ENCODE measurements around the gene ATG13.
A peak's percentile ranks its signal among the peaks of the same experiment; 100 is the strongest.

Gene ATG13

DNA sequence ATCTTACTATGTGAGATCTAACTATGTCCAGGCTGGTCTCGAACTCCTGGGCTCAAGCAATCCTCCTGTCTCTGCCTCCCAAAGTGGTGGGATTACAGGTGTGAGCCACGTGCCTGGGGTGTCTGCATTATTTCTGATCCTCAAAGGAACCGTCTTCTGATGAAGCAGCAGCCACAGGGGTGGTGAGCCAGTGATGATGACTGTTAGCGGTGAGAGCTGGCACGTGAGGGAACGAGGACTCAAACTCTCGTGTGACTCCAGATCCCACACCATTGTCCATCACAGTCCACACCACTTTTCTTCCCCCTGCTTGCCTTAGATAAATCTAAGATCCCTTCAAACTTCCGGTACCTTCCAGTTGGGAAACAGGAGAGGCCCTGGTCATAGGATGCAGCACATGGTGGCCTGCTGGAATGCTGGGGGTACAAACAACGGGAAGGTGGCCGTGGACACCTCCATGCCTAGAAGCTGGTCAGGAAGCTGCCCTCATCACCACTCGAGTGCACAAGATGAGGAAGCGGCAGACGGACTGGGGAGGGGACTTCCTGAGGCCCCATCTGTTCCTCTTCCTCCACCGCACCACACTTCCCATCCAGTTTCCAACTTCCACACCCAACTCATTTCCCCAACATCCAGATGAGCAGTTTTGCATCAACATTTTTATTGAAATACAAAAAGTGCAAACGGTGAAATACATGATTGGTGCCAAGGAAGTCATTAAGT is 59.2 kb downstream of the ATG13 start:
- no peak for DNase-seq (ENCODE audit: low read depth)

DNA sequence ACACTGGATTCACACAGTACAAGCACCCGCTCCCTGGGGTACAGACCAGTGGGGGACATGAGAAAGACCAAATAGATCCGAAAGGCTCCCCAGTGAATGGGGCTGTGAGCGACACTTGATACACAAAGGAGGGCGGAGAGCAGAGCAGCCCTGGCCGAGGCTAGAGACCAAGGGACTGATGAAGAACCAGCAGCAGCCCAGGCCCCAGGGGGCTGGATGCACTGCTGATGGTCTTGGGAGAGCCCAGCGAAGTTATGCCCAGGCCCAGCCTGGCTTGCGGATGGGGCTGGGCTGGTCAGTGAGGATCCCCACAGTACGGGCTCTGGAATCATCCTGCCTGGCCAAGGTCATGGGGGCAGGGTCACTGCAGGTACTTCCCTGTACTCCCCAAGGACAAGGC is 59.8 kb downstream of the ATG13 start:
- no peak for DNase-seq (ENCODE audit: low read depth)

DNA sequence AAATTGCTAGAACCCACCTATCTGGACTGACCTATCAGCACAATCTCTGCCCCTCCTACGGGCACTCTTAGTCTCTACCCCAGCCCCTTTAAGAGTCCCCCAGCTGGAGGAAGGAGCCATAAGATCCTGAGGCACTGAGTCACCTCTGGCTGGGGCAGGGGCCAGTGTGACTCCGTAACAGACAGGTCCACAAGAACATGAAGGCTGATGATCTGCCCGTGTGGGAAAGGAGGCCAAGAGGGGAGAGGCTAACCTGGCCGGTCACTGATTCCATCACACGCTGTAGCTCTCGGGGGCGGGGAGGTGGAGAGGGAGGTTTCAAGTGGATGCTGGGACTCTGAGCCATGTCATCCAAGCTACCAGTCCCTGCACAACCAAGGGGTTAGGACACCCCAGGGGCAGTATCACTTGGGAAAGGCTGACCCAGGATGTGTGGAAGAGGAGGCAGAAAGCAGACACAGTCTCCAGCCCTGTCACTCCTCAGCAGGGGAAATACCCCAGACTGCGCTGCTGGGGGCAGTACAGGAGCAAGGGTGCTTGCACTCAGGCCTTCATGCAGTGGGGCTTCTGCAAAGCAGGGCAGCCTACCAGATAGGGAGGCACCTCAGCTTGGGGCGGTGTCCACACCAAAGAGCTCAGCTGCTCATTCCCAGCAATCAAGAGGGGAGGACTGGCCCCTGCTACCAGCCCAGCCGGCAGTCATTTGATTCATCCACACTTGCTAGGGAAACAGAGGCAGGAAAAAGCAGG is 60.8 kb downstream of the ATG13 start:
- DNase-seq (ENCODE audit: low read depth) = no peak

DNA sequence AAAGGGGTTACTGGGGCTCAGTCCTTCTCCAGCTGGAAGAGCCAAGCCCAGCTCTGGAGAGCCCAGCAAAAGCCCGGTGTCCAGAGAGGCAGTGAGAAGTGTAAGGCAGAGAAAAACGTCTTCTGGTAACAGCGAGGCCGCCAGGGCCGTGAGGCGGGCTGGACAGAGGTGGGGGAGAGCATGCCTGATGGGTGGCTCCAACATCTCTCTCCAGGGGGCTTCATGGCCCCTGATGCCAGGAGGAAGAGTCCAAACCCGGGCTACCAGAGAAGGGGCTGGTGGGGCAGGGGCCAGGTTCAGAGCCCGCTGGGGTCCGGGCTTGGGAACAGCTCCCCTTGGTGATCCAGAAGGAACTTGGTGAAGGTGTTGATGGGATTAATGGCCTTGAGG is 61.4 kb downstream of the ATG13 start:
- DNase-seq (ENCODE audit: low read depth) = no peak

DNA sequence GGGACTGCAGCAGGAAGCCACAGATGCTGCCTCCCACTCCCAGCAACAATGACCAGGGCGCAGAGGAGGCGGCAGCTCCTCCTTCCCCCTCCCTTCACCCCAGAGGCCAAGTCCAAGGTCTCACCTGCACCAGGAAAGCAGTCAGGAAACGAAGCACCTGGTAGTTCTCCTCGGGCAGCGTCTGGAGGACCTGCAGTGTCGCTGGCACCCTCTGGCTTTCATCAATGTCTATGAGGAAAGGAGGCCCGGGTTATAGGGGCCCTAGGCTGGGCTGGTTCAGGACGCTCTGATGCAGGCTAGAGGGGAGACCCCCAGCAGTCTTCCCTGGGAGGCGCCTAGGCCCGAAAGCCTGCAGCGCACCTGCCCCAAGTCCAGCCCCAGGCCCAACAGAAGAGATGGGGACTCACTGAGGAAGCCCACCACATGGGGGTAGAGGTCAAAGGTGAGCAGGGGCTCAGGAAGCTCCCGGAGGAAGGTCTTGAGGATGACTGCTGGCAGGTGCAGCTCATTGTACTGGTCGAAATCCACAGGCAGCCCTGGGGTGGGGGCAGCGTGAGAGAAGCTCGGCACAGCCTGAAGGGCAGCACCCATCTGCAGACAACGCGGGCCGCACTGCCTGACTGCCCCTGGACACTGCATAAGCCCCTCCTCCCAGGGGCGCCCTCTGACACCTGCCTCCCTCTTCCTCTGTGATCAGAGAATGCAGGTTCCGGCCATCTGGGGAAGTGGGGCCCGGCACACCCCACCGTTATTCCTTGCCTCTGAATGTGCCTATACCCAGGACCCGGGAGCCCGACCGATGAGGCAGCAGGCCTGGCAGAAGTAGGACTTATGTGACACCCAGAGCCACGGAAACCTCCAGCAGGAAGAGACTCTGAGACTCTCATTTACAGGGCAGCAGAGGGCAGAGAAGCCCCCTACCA is 62.1 kb downstream of the ATG13 start:
- DNase-seq (ENCODE audit: low read depth) = no peak

DNA sequence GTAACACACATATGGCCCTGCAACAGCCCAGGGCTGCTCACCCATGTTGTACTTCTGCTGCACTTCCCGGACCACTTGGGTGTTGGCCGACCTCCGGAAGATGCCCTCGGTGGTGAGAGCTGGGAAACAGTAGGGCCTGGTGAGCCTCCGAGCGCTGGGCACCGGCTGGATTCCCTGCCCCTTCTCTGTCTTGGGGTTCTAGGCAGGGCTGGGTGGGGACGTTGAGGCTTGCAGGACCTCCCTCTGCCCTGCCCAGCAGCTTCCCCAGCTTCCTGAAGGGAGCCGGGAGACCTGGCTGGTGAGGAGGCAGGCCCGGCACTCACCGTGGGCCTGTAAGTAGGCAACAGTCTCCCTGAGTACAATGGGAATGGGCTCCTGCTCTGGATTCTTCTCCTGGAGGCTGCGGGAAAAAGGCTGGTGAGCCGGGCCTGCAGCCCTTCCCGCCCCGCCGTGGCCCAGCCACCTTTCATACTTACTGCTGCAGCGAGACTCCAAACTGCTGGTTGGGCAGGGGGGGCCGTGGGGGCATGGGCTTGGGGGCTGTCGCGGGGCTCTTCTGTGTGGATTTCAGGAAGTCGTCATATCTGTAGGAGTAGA is 62.9 kb downstream of the ATG13 start:
- no peak for DNase-seq (ENCODE audit: low read depth)

DNA sequence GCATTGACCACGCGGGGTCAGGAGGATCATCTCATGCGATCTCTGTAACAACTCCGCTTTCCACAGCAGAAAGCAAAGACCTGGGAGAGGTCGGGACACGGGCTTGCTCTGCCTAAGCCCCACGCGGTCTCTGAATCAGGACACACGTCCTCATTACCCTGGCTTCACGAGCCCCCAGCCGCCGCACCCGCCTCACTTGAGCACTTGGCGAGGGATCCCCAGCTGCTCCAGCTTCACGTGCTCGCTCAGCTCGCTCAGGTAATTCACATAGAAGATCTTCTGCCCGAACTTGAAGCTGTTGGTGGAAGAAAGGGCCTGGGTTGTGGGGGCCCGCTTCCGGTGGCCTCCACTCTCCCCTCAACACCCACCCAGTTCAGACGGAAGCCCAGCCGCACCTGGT is 63.5 kb downstream of the ATG13 start:
- DNase-seq (ENCODE audit: low read depth) = no peak

DNA sequence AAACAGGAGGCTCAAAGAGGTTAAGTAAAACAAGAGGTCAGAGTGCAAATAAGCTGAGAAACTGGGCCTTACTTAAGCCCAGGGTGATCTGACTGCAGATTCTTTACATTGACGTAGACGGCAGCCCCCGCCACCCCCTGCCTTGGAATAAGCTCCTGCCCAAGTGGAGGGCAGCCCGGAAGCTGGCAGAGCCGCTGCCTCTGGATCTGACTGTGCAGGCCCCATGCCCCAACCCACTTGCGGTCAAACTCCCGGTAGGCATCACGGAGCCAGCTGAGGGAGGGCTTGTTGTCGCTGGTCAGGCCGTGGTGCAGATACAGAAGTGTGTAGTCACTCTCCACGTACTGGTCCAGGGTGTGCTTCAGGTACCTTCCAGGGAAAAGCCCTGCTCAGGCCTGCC is 64.5 kb downstream of the ATG13 start:
- no peak for DNase-seq (ENCODE audit: low read depth)

DNA sequence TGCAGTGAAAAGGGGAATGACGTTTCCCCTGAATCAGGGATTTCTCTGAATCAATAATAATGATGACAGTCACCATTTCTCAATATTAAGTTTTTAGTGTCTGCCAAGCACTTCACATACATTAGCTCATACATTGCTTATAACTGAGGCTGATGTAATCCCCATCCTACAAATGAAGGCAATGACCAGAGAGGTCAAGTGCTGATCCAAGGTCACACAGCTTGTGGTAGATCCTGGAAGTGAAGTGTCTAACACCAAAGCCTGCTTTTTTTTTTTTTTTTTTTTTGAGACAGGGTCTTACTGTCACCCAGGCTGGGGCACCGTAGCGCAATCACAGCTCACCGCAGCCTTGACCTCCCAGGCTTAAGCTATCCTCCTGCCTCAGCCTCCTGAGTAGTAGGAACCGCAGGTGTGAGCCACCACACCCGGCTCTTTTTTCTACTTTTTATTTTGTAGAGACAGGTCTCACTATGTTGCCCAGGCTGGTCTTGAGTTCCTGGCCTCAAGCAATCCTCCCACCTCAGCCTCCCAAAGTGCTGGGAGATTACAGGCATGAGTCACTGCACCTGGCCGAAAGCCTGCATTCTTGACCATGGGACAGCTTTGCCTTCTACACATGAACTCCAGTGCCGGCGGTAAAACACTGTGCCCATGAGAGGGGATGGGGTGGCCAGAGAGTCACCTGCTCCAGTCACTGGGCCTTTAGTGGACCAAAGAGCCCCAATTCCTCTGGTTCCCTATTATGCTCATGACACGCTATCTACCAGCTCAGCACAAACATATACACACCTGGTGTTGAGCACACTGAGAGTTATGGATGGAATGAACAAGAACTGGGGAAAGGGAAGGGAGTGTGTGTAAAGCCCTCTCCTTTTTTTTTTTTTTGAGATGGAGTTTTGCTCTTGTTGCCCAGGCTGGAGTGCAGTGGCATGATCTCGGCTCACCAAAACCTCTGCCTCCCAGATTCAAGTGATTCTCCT is 65.7 kb downstream of the ATG13 start:
- no peak for DNase-seq (ENCODE audit: low read depth)

DNA sequence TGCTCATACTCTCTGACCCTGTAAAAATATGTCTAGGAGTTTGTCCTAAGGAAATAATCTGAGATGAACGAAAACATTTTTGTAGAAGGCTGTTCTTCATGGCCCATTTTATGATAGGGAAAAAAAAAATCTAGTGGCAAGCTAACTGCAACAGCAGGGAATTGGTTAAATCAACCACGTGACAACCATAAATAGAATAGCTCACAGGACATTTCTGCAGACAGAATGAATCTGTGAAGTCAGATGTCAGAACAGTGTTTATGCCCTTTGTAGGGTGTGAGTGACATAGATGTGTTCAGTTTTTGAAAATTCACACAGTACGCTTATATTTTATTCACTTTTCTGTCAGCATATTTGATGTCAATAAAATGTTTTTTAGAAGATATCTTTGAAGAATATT is 67.0 kb downstream of the ATG13 start:
- no peak for DNase-seq (ENCODE audit: low read depth)

DNA sequence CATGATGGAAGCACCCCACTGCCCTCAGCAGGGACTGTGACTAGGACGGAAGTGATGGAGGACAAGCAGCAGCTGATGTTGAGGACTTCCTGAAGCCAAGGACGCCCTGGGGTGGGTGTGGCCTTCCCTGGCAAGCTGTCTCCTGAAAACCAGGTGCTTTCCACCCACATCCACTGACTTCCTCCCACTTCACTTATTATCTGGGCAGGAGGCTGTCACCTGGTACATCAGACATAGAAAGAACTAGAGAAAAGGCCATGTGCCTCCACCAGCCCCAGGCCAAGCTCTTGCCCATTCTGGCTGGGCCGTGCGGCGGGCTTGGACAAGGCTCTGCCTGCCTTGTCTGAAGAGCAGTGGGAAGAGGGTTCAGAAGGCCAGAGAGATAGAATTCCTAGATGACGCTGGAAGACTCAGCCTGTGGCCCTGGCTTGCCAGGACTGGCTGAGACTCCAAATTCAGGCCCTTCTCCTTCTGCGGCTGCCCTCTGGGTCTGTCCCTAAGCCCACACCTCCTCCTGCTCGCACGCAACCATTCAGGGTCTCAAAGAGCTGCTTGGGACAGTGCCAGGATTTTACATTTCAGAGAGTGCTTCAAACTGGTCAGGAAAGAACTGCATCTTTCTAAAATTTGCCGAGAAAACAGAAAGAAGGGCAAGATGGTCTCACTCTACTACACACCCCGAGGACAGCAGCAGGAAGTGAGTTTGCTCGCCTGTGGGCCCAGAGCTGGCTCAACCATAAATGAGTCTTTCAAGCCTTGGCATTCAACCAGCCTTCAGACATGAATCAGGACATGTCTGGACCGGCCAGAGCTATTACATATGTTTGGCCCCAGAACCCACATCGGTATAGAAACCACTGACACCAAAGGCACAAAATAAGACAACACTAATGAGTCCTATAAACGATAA is 69.8 kb downstream of the ATG13 start:
- peak; percentile 85 for DNase-seq (ENCODE audit: low read depth)

DNA sequence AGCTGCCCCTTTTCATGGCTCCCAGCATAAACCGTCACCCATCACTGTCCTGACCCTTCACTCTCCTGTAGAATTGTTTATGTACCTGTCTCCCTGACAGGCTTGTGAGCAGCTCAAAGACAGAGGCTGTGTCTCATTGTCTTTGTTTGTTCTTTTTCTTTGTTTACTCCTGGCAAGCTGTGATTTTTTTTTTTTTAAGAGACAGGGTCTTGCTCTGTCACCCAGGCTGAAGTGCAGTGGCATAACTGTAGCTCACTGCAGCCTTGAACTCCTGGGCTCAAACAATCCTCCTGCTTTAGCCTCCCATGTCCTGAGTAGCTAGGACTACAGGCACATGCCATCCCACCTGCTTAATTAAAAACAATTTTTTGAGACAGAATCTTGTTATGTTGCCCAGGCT is 73.3 kb downstream of the ATG13 start:
- no peak for DNase-seq (ENCODE audit: low read depth)

DNA sequence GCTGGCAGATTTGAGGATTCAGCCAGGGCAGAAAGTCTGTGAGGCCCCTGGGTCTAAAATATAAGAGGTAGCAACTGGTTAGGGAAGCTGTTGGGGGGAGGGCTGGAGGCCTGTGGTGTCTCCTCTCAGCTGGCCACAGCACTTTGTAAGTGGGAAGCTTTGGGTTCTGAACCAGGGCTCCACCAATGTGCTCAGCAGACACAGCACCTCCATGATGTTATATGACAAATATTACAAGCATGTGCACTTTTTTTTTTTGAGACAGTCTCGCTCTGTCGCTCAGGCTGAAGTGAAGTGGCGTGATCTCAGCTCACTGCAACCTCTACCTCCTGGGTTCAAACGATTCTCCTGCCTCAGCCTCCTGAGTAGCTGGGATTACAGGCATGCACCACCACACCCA is 75.1 kb downstream of the ATG13 start:
- DNase-seq (ENCODE audit: low read depth) = no peak

DNA sequence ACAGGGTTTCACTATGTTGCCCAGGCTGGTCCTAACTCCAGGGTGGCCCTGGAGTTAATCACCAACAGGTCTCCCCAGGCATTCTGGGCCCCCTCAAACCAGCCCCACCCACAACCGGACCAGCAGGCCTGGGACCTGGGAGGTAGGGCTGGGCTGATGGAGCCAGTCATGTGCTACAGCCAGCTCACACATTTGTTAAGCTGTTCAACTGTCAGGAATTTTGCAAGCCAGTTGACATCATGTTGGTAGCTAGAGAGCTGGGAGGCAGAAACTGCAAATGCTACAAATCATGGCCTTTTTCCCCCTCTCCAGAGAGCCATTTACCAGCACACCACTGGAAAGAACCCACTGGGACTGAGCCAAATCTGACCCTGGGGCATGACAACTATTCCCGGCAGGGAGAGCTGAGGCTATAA is 76.3 kb downstream of the ATG13 start:
- peak; percentile 75 for DNase-seq (ENCODE audit: low read depth)

DNA sequence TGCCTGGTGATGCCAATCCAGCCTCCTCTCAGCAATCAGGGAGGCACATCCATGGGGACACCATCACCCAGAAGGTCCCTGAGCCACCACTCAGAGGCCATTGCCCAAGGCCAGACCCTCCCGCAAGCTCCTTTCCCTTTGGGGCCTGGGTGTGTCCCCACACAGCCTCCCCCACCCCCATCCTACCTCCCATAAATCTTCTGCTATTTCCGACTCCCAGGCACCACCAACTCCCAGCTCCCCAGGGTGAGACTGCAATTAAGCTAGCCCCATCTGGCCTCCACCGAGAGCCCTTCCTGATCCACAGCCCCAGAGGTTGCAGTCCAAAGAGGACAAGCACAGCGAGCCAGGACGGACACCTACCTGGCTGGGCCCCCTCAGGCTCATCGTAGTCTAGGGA is 76.7 kb downstream of the ATG13 start:
- no peak for DNase-seq (ENCODE audit: low read depth)

DNA sequence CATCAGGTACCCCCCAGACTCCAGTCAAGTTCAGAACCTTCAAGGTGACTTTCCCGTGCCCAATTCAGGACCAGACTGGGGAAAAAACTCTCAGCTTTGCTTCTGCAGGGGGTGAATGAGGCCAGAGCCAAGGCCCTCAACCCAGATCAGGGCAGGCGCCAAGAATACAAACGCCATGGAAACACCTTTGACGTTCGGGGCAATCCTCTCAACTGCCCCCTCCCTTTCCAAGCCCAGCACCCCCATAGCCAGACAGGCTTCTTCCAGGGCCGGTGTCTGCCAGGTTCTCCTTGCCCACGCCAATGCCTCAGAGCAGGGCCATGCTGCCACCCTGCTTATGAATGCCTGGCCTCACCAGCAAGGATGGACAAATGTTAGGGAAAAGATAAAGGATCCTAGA is 77.3 kb downstream of the ATG13 start:
- no peak for DNase-seq (ENCODE audit: low read depth)

DNA sequence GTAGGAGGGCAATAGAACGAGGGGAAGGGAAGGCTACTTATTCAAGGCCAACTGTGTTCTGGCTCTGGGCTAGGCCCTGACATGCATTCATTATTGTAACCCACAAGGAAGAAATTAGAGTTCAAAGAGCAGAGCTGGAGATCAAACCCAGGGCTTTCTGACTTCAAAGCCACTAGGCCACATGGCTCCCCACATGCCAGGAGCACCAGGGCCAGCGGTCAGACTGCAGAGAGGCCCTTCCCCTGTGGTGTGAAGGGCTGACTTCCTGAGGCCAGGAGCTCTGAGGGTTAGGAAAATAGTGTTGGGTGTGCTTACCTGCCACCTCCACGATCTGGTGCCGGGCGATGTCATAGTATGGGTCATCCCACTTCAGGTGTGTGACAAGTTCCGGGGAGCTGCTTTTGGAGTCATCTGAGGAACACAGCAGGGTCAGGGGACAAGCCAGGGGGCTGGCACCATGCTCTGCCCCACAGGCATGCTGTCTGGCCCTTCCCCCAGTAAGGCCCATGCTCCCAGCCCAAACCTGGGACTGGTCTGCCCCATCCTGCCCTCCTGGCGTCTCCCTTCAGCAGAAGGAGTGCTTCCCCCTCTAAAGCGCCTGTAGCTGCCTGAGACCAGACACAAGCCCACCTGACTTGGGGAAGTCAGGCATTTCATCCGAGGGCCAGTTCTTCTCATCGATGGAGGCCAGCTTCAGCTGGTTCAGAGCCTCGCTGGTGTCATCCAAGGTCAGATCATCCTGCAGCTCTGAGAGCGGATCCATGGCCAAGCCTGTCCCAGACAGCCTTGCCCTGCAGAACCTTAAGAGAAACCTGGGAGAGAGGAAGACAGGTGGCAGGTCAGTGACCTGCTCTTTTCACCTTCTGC is 78.2 kb downstream of the ATG13 start:
- no peak for DNase-seq (ENCODE audit: low read depth)

DNA sequence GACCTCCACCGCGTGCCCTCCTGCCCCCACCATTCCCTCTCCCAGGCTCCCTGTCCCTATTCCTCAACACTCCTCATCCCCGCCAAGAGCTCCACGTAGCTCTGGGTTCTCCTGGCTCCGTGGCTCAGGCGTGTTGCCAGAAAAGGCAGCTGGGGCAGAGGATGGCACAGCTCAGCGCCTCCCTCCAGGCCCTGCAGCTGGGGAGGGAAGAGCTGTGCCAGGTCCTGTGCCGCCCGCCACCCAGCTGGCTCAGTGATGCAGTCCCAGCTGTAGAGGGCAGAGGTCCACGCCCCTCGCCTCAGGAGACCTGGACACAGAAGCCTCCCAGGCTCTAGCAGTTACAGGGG is 78.8 kb downstream of the ATG13 start:
- DNase-seq (ENCODE audit: low read depth) = no peak

DNA sequence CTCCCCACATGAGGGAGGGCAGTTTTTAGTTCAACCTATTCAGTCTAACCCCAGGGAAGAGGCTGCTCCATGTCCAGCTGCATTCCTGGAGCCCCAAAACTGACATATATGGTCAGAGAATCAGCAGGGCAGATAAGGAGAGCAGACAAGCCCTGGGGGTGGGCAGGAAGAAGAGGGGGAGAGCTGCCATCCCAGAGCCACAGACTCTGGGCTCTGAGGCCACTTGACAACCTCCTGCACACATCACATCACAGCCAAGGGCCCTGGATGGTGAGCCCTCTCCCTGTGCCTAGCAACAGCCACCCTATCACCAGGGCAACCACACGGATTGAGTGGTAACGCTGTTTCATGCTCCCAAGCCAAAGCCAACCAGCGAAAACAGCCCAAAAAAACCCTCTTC is 80.0 kb downstream of the ATG13 start:
- no peak for DNase-seq (ENCODE audit: low read depth)
